SK-N-DZ (cell line): ENCODE results near the gene TTC6. TPM values are rescaled to one million over a fixed set of nuclear protein-coding genes. Genes with fewer than 3 reads are reported as not detected.
"Not testable (repeated sequence)": the region's sequence is repeated elsewhere in the genome, so short reads cannot be mapped to it uniquely, and the experiment has no call there.

Experiments
- DNase-seq: peaks from one replicate; pipeline ENCODE4 v3.0.0-alpha.2; 2015; ENCODE audit warnings: low spot score
- polyA plus RNA-seq, 2 experiments: library from polyadenylated mRNA; depleted of rRNA; stranded (reverse); fragments of >200 nt; gene quantifications; 2 replicates each; pipeline ENCODE4 v1.2.3, GENCODE V29; 2014

The TTC6 gene, protein sequence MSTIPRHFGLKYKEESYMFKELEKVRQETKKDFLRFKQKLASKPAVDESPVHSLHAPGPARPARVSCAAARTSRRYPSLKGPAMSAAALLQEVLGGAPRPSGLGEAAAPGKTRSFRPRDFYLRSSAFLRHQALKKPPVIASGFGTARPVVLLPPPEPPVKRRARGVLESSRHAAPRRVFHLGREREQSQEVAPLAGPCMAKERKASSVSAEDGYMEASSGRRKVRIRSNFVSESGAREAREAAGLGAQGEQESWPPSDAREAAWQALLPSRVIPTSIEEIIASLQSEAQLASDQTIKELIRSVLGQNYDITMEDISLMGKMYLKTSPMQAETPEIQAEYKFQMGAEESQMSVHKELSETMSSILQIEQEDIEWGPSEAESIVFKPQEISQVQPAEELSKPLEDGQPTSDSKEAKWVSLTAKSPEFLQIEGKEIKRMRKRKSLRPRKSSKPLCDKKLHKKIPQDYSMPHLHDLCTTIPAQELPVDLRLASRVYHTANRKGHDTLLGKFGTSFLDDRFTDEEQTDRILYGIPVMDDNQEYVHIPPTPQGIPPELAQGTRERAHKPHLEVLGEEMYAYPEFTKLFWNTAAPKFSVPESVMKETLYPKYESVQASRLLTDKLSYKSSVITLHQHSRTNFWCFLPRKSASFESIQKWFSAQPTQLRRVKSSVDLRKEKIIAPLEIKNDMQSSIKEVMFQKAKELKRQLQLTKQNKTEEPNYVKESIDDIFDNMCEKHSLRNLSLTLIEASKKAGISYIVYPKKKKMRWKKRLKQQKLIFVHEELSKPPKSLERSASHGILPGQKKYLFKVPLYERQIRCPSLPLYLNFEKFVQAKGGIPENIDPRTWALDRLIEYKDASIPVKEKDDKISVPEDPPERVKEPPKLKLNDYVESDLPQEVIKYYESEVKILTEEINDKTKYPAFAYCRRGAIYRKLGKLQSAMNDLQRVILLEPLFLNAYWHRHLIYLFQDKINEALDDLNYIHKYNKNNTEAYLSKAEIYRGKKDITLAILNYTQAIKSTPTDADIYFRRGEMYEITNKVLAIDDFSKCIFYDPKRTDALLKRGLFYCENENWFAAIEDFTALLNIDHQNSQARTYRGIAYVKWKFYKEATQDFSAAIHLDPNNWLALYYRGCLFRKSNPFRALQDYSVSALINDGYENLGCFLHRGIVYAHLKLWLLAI (N-terminal part only)
- 0.21 TPM in 1 of 2 replicates, not detected in the other for polyA plus RNA-seq (2014; cell fraction: cytosol; rRNA removed)
- not detected in 2 replicates for polyA plus RNA-seq (2014; cell fraction: nucleus; rRNA removed)

DNA sequence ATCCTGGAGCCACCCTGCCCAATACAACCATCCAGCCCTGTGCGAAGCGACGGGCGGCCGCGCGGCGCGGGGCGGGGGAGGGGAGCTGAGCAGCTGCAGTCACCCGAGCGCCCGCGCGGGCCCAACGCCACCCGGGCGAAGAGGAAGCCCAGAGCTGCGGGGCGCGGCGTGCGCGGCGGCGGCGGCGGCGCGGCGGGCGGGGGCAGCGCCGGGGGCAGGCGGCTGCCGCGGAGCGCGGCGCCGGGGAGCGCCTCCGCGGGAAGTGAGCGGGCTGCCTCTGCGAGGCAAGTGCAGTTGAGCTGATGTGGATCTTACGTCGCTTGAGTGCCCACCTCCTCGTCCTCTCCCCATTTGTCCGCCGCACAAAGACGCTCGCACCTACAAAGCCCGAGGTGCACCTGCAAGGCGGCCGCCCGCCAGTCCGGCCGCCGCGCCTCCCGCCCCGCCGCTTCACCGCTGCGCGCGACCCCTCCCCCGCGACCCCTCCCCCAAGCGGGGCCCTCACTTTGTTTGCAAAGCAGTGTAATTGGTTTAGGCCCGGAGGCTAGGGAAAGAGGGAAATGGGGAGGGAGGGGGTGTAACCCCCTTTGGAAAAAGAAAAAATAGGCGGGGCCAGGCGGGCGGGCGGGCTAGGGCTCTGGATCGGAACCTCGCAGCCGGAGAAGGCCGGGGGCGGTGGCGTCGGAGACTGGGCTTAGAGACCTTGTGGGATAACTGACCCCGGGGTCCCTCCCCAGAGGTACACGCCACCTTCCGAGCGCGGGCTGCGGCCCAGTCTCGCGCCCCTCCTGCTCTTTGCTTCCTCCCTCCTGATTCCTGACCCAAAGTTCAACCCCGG is at the start of gene TTC6, which contains the start of gene FOXA1:
TTC6 (plus strand) TSS at position 659 of the 838 bp plus-strand sequence. CDS start 26,436 bp downstream, outside the sequence.
FOXA1 (minus strand) TSS at position 279 of the 838 bp plus-strand sequence; CDS start at position 2, 277 bp downstream.
- DNase-seq = no peak

DNA sequence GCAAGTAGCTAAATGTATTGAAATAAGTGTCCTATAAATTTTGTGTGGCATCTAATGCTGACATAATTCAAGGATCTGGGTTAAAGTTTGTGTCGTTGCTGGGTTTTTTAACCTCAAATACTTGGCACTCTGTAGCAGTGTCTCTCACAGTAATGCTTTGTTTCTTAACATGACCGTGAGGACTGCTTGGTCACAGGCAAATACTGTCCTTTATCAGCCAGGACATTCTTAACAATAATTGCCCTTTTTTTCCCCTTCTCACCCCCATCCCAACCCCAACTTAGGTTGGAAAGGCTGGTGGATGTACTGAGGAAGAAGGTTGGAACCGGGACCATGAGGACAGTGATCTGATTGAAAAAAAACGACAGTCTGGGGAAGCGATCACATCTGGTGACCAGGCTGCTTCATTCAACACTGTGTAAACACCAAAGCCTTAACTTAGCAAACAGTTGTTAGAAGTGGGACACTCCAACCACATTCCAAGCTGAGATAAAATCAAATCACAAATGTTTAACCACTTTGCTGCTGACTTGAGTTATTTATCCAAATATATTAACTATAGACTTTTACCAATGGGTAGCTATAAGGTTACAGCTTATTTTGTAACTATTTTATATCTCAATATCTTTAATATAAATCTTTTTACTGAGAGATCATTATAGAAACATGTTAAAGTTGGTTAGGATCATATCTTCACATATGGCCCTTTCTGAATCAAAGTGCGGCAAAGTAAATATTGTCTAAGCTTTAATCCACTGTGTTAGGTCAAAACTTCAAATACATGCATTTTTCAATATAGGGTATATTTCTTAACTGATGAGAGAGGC is 48.6 kb upstream of the TTC6 start:
- no peak for DNase-seq

DNA sequence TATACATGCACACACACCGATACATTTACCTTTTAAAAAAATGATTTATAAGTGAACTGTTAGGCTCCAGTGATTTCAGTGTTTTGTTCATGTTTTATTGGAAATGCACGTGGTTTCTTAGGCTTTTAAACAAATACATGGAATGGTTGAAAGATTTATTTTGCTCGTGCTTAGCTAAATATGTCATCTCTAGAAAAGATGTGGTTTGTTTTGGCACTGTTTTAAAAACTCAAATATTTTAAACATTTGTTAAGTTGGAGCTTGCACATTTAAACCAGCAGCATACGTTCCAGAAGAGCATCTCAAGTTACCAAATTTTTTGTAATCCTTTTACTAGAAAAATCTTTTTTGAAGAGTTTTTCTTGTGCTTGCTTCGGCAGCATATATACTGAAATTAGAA is 44.9 kb upstream of the TTC6 start:
- DNase-seq = no peak

DNA sequence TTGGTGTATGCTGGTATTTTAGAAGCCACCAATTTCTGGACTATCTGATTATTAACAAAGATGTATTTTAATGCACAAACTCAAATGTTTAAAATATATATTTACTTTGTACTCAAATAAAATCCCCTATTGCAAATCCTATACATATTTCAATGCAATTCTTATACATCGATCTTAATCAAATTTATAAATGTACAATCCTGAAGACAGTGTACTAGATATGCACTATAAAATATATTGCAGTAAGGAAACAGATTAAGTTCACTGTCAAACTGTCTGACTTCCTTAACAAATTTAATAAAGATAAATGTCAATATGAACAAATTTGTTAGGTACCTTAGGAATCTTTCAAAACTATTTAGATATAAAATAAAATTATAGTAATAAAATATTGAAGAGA is 44.3 kb upstream of the TTC6 start:
- no peak for DNase-seq

GRCh38 chr14:37553935-37554550 is 41.4 kb upstream of the TTC6 start:
- DNase-seq = no peak

DNA sequence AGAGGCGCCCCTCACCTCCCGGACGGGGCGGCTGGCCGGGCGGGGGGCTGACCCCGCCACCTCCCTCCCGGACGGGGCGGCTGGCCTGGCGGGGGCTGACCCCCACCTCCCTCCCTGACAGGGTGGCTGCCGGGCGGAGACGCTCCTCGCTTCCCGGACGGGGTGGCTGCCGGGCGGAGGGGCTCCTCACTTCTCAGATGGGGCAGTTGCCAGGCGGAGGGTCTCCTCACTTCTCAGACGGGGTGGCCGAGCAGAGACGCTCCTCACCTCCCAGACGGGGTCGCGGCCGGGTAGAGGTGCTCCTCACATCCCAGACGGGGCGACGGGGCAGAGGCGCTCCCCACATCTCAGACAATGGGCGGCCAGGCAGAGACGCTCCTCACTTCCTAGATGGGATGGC is 39.8 kb upstream of the TTC6 start:
- not testable (repeated sequence) for DNase-seq

- no peak for DNase-seq
Observed at GRCh38 chr14:37558740-37559139, 36.7 kb upstream of the TTC6 start.

DNA sequence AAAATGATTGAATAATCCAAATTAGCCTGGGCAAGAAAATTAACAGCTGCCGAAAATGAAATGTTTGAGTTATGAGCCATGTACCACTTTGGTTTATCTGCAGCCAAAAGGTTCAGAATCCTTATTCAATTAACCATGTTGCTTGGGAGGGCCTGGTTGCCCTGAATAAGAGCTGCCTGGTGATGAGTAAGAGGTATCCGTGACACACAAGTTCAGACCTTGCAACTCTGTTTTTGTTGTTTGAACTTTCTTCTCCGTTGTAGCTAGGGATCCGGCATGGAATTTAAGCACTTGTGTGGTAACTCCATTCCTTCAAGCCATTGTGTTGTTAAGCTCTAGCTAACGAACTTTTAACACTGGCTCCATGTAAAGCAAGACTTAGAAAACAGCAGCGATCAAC is 36.0 kb upstream of the TTC6 start:
- no peak for DNase-seq

- no peak for DNase-seq
Observed at GRCh38 chr14:37563189-37563588, 32.2 kb upstream of the TTC6 start.

DNA sequence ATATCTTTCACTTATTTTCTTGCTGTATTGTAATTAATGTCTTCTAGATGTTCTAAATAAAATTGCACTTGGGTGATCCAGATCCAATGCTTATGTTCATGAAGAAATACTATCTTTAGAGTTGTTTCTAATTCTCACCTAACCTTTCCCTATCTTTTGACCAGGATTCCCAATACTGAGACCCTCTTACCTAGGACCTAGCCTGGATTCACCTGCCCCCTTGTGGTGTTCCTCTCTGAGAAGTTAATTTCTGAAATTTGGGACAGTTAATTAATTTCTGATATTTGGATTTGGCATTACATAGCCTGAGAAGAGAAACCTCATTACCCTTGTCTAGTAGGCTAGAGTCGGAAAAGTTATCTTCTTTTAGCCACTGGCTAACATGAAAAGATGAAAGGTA is 29.9 kb upstream of the TTC6 start:
- no peak for DNase-seq

GRCh38 chr14:37566811-37567371 is 28.5 kb upstream of the TTC6 start:
- DNase-seq = no peak

DNA sequence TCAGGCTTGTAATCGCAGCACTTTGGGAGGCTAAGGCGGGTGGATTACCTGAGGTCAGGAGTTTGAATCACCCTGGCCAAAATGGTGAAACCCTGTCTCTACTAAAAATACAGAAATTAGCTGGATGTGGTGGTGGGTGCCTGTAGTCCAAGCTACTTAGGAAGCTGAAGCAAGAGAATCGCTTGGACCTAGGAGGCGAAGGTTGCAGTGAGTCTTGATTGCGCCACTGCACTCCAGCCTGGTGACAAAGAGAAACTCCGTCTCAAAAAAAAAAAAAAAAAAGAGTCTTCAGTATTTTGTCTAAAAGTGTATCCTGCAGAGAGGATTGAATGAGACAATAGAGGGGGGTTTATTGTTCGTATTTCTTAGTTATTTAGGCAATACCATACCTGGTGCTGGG is 25.7 kb upstream of the TTC6 start:
- DNase-seq = no peak

- DNase-seq = no peak
Observed at GRCh38 chr14:37571391-37571790, 24.0 kb upstream of the TTC6 start.

- DNase-seq = no peak
Observed at GRCh38 chr14:37573356-37573755, 22.1 kb upstream of the TTC6 start.

DNA sequence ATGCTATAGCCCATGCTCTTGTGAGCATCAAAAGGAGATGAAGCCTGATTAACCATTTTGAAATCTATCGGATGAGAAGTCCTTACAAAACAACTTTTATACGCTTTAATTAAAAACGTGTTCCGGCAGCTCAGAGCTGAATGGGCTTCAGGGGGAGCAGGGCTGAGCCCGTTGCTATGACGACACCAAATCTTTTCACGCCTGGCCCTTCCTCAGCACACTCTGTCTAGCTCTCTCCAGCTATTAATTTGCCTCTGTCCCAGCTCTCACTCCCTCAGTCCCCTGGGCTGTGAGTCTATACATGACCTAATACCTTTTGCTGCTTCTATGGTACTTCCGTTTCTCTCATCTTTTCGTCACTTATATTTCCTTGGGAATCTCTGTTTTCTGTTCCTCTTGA is 16.2 kb upstream of the TTC6 start:
- DNase-seq = no peak

DNA sequence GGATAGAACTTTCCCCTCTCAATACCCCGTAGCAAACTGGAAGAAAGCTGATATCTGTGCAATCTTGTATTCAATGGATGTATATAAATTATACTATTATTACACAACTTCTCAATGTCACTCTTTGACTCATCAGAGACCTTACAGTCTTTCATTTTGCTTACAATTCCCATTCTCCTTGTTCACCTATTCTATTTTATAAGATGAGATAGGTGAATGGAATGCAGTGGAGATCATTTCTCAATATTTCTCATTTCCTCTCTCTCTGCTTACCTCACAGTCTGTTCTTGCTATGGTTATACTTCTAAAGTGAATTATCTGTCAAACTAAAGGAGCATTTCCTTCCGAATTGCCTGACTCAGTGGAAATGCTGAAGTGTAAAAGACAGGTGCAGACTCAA is 15.3 kb upstream of the TTC6 start:
- no peak for DNase-seq

GRCh38 chr14:37583358-37584210 is 11.8 kb upstream of the TTC6 start:
- DNase-seq = no peak
